Liver (tissue), 3 donors: ENCODE data around the gene EVI5.

Source experiments
- CTCF ChIP-seq: fragments of 150-350 bp; IDR thresholded peaks from 2 replicates; pipeline ENCODE4 v1.5.1; 2017; ENCODE audit warnings: improper control_type of control experiment, low read depth, low read length; ENCODE audit not compliant: missing input control
- HNF4G ChIP-seq: IDR thresholded peaks from 2 replicates; pipeline ENCODE4 v1.6.1; 2016; ENCODE audit warnings: antibody characterized with exemption
- MAX ChIP-seq: IDR thresholded peaks from 2 replicates; pipeline ENCODE4 v1.6.1; 2016; ENCODE audit warnings: antibody characterized with exemption
- SP1 ChIP-seq: IDR thresholded peaks from 2 replicates; pipeline ENCODE4 v1.6.1; 2018; ENCODE audit warnings: antibody characterized with exemption, mild to moderate bottlenecking
- YY1 ChIP-seq: IDR thresholded peaks from 2 replicates; pipeline ENCODE4 v1.6.1; 2016; ENCODE audit warnings: antibody characterized with exemption, mild to moderate bottlenecking
- donor health status: healthy.
- donor health status: healthy.

GRCh38 chr1:92784021-92784638 lies 778 bp downstream of the EVI5 start:
- TF ChIP-seq MAX (no peak), SP1 (no peak), HNF4G (no peak), CTCF (no peak), YY1 (no peak)
